GM12891 (cell line): Measurements from ENCODE around the gene TTC32.

Source experiments
- POLR2A ChIP-seq: IDR thresholded peaks from 2 replicates; pipeline ENCODE4 v1.6.1; 2011; ENCODE audit warnings: low read depth, low read length, control low read depth
- SPI1 ChIP-seq: IDR thresholded peaks from 2 replicates; pipeline ENCODE4 v1.6.1; 2011; ENCODE audit warnings: low read depth, low read length, control low read depth
- TAF1 ChIP-seq: IDR thresholded peaks from 2 replicates; pipeline ENCODE4 v1.6.1; 2011; ENCODE audit warnings: low read depth, low read length, control low read depth

- TF ChIP-seq SPI1: no peak
- TF ChIP-seq POLR2A: no peak
- no peak for TF ChIP-seq TAF1
Observed at GRCh38 chr2:19887510-19887909, 14.3 kb downstream of the TTC32 start.
